Erythroblast (primary cell): ENCODE measurements around the gene IDS.

Experiments
- GATA1 ChIP-seq: IDR thresholded peaks from 2 replicates; pipeline ENCODE4 v1.6.1; 2011; ENCODE audit warnings: low read depth, mild to moderate bottlenecking, control low read depth, low read length, moderate library complexity
- POLR2A ChIP-seq: IDR thresholded peaks from 2 replicates; pipeline ENCODE4 v1.6.1; 2011; ENCODE audit warnings: mild to moderate bottlenecking, low read length

GRCh38 chrX:149511081-149511480 is 6.0 kb upstream of the IDS start:
- no peak for TF ChIP-seq POLR2A
- TF ChIP-seq GATA1 = no peak
